NCI-H2029 treated with DMSO at 0.1 percent for 48 hours (cell line): Measurements from ENCODE around the gene SV2C.
"Not testable (repeated sequence)": the region's sequence is repeated elsewhere in the genome, so short reads cannot be mapped to it uniquely, and the experiment has no call there.

Source experiments
- DNase-seq: peaks from one replicate; lab custom pipeline; 2025; lab: John Stamatoyannopoulos, UW

SV2C gene

DNA sequence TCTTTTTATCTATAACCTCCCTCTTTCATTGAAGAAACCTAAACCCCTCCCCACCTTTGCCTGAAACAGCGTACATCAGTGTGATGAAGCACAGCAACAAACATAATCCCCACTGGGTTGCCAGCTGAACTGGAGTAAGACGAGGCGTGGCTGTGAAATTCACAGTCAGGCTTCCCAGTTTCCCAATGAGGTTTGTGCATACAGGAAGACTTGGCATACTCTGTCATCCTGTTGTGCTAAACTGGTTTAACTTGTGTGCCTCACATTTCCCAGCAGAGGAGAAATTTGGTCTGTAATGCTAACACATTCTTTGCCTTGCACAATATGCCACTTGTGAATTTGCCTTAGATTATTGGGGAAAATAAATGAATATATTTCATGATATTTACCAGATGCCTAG lies 121.5 kb downstream of the SV2C start:
- DNase-seq, result no peak

DNA sequence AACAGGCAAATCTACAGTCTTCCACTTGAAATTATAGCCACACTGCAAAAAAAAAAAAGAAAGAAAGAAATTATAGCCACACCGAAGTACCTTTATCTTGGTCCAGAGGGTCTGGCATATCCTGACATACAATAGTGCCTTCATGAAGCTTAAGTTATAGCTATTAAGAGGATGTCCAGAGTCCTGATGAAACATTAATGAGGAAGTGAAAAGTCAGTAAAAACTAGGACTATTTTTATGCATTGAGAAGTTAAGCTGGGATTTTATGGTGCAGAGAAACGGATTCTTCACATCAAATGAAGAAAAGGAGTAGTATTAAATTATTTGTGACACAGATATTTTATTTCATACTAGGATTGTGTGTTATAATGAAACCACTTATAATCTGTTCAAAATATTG lies 123.9 kb downstream of the SV2C start:
- DNase-seq, result no peak

DNA sequence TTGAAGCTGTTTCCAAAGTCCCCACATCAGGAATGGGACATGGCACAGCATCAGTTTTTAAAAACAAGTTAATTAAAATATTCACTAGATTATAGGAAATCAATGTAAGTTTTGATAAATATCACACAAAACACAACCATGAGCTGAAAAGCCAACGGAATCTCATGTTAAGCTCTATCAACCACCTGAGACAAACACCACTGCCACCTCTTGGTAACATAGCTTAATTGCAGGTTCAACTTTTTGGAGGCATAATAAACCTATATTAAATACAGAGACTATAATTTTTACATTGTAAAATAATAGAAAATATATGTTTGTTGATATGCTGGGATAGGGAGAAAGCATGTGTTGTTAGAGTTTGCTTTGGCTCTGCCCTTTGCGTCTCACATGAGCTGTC lies 126.1 kb downstream of the SV2C start:
- DNase-seq, result no peak

DNA sequence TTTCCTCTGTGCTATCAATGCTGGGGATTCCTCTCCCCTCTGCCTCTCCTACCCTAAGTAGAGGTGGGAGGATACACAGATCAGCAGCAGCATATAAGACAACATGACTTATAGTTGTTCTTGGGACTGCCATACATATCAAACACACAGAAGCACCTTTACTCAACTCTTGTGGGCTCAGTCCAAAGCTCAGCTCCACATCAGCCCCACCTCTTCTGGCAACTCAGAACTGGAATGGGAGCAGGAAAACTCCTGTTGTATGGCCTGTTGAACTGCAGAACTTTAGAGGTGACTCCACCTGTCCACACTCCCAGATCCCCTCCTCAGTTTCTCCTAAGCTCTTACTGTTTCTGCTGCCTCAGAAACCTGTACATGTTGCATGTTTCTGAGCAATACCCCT lies 127.8 kb downstream of the SV2C start:
- no peak for DNase-seq

DNA sequence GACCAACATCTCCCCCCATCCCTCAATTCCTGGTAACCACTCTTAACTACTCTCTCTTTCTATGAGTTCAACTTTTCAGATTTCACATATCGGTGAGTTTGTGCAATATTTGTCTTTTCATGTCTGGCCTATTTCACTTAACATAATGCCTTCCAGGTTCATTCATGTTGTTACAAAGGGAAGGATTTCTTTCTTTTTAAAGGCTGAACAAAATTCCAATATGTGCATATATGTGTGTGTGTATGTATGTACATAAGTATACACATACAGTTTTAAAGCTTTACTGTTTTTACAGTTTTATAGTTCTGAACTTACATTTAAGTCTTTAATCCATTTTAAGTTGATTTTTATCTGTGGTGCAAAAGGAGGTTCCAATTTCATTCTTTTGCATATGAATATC lies 130.7 kb downstream of the SV2C start:
- no peak for DNase-seq

DNA sequence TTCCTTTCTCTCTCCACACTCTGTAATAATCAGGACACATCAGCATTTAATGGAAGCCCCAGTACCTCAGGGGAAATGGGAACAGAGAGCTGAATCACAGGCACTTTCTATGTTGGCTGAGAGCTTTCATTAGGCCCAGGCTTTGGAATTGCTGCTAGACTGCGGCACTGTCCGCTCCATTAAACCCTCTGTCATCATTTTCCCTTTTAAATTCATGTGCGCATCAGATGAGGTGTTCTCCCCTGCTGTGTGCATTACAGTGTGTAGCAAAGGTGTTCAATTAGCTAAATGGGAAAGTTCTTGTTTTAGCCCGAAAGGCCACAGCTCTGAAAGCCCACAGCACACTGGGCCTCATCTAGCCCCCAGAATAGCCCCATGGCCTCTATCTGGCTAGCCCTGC lies 133.6 kb downstream of the SV2C start:
- DNase-seq, result no peak

DNA sequence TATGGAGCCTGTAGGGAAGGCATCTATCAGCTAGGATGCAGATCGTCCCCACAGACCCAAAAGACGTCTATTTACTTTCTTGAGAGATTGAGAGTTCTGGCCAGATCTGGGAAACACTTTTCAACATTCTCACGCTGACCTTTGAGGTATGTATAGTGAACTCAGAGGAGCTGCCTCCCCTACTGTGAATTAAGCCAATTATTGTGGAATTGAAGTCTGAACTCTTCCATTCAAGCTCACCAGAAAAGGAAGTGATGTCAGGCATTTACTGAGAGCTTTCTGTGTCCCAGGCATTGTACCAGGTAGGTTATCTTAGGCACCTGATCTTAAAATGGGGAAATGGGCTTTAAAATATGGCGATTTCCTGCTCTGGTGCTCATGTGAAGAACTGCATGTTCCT lies 136.5 kb downstream of the SV2C start:
- no peak for DNase-seq

DNA sequence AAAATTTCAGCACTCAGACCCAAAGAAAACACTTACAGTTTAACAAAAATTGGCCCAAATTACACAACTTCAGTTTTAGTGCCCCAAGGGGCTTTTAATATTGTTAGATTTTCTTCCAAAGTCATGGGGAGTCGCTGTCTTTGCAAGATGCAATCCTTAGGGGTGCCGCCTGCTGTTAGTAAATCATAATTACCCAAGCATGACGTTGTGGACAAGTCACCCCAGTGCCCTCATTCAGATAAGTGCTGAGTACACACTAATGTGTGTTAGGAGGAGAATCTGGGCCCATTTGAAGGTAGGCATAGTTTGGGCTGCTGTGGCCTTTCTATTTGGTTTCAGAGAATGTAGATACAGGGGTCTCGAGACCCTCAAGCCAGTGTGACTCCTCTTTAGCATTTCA lies 138.1 kb downstream of the SV2C start:
- no peak for DNase-seq

DNA sequence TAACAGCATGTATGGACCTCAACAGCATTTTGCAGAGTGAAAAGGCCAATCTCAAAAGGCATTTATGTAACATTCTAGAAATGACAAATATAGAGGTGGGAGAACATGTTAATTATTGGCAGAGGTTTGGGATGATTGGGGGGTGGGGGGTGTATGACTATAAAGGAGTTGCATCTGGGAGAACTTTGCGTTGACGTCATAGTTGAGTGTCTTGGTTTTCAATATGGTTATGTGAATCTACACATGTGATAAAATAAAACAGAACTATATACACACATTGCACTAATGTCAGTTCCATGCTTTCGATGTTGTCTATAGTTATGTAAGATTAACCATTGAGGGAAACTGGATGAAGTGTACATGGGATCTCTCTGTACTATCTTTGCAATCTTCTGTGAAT lies 139.1 kb downstream of the SV2C start:
- no peak for DNase-seq

DNA sequence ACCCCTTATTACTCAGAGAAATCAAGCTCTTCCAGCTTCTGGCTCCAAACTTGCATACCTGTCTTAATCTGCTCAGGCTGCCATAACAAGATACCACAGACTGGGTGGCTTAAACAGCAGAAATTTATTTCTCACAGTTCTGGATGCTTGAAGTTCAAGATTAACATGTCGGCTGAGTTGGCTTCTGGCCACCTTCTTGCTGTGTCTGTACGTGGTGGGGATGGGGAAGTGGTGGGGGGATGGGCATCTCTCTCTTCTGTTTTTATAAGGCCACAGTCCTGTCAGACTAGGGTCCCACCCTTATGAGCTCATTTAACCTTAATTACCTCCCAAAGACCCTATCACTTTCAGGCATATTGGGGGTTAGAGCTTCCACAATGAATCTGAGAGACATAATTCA lies 140.5 kb downstream of the SV2C start:
- no peak for DNase-seq

DNA sequence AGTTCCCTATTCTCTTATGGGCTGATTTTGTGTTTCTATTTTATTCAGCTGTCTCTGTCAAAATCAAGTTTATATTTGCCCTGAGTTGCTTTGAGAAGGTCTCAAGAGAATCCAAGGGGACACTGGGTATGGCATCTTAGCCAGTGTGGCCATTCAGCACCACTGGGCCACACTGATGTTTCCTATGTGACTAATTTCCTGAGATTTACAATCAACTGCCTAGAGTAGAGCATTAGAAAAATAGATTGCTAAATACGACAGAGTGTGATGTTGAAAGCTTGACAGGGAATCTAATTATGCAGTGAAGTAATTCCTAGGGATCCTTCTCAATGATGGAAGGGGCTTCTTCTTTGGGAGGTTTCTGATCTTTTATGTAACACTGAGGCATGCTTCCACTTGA lies 141.7 kb downstream of the SV2C start:
- no peak for DNase-seq

DNA sequence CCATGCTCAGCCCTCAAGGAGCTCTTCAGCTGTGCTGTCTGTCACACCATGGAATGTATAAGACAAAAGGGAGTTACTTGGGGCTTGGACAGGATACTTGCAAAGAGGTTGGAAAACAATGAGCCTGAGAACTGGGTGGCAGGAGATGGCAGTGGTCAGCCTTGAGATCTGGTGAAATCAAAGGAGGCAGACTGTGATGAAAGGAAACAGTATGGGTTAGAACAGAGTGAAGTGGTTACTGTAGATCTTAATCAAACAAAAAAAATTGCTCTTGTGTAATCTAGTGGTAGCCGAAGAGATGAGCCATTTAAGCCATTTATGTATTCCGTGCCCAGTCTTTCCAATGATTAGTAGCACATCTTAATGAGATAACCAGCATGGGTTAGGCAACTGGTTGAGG lies 142.2 kb downstream of the SV2C start:
- DNase-seq, result no peak

DNA sequence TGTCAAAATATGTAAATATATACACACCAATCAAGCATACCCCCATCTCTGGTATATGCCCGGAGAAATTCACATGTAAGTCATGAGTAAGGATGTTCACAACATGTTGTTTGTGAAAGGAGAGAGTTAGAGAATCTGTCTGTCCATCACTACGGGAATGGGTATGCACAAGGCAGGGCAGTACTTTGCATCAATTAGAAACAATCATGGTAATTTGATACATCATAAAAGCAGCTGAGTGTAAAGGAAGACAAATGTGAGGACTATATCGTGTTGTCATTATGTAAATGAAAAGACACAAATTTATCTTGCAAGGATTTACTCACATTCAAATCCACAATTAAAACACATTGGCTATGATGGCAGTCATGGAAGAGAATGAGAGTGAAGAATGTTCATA lies 146.7 kb downstream of the SV2C start:
- DNase-seq, result no peak

DNA sequence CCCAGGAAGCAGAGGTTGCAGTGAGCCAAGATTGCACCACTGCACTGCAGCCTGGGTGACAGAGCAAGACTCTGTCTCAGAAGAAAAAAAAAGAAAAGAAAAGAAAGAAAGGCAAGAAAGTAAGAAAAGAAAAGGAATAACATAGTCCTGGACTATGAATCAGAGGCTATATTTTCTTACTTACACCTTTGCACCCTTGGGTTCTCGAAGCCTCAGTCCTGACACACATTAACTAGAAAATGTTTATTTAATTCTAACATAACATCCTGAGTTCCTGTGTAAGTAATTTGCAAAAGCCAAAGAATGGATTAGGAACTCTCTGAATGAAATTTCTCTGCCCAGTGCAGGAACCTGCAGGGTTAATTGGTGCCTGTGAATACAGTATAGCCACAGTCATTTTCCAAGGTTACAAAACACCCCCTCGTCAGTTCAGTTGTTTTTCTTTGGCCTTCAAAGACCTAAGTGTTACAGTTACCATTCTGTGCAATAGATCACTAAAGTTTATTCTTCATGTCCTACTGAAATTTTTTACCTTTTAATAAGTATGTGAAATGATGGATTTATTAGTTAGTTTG lies 147.6 kb downstream of the SV2C start:
- DNase-seq, result no peak

DNA sequence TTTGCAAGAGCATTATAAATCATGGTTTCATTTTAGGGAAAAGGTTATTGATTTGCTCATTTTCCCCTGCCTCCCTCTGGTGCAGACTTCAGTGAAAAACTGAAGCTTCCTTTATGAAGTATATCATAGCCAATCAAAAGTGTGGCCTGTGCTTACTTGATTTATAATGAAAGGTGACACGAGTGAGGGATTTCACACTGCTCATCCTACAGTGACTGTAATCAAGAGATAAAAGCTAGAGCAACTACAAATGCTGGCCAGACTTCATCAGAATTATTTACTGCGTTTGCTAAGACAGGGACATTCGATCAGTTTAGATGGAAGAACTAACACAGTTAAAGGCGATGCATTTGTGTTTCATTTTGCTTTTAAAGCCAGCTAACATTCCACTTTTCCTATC lies 151.5 kb downstream of the SV2C start:
- no peak for DNase-seq

DNA sequence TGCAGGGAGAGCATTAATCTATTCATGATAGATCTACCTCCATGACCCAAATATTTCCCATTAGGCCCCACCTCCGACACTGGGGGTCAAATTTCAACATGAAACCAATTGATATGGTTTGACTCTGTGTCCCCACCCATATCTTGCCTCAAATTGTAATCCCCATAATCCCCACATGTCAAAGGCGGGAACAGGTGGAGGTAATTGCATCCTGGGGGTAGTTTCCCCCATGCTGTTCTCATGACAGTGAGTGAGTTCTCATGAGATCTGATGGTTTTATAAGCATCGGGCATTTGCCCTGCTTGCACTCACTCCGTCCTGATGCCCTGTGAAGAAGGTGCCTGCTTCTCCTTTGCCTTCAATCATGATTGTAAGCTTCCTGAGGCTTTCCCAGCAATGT lies 153.5 kb downstream of the SV2C start:
- DNase-seq, result no peak

DNA sequence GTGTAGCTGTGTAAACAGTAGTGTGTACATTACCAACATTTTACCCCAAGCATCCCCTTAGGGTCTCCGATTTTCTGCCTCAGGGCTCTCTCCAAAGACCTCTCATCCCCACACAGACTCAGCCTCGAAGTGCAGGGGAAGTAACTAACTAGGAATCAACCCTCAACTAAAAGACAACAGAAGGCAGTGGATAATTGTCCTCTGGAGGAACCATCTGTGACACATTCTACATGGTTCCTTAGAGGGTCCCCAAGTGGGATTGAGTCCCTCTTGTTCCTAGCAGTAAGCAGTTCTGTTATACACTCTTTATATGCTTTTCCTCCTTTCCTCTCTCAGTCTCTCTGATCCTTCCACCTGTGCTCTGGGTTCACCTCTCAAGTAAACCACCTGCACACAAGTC lies 157.2 kb downstream of the SV2C start:
- no peak for DNase-seq

DNA sequence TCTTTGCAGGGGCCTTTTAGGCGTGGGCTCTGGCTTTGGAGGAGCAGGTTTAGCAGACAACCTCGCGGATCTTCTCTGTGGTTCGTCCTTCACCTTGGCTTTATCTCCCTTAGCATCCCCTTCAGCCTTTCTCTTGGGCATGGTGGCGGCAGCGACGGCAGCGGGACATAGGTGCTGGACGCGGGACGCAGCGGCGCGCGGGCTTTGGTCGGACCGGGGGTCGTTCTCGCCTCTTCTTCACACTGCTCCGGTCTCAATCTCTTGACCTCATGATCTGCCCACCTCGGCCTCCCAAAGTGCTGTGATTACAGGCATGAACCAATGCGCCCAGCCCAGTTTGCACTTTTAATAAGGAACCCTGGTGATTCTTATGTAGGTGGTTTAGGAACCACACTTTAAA lies 159.0 kb downstream of the SV2C start:
- DNase-seq, result not testable (repeated sequence)

DNA sequence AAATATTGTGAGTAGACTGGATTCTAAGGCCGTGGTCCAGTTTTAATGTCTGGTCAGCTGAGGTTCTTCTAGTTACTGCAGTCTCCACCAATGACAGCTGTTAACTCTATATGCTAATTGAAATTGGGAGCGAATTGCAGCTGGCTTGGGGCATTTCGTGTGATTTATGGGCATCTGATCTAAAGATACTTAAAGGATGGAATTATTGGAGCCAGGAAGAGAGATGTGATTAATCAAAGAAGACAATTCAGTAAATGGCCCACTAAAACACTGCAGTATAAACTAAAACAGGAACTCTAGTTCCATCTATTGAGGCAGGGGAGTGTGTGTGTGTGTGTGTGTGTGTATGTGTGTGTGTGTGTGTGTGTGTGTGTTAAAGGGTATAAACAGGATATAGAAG lies 162.4 kb downstream of the SV2C start:
- DNase-seq, result no peak

DNA sequence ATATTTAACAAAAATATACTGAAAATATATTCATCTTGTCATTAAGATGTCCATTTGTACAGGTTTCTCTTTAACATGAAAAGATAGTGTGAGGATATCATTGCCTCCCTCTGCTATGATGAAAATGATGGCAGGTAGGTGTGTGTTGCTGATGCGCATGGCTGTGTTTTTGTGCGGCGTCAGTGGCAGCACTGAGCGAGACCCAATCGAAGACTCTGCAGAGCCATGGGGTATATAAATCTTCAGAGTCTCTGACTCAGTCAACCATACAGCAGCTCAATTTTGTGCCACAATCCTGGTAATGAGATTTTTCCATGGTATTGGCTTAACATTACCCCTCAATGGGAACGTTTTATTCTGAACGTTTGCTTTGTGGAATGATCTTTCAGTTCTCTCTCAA lies 166.4 kb downstream of the SV2C start:
- DNase-seq, result no peak

DNA sequence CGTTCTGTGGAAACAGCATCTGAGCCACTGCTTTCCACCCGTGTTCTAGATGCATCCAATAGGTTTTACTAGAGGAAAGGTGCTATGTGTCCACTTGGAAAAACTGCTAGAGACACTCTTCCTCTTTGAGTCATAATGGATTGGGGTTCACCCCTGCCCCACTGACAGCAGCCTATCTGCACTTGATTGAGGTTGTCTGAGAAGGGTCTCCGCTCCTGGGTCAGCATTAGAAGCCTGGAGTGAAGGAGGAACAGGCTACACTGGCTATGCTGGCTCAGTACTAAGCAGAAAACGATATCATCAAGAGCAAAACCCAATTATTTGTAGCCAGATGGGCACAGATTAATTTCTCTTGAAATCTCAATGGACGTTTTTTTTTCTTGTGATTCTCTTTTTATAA lies 167.3 kb downstream of the SV2C start:
- DNase-seq, result no peak

DNA sequence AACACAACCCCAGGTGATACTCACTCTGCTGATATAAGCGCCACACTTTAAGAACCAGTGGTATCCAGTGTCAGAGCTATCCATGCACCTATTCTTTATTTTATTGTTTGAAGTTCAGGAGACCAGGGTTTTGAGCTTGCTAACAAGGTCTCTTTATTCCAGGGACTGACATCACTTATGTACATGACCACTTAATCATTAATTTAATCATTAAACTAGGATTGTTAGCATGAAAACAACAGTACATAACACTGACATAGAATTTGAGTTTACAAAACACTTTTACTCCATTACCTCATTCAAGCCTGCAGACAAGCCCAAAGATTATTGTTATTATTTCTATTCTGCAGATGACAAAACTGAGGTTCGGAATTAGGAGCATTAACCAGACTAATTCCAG lies 168.5 kb downstream of the SV2C start:
- DNase-seq, result no peak

DNA sequence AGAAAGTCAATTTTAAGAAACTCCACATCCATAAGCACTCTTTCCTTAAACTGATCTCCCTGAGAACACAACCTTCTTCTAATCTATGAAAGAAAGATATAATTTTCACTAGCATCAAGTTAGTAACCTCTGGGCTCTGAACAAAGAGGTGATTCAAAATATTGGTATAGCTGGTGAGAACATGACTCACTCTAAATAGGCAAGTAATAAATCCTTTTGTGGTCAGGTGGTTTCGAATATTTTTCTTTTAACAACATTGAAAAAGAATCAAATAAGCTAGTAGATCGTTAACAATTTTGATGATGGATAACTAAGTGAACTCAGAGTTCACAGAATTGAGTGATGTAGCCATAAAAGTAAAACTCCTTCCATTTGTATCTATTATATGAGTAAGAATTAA lies 169.3 kb downstream of the SV2C start:
- no peak for DNase-seq

DNA sequence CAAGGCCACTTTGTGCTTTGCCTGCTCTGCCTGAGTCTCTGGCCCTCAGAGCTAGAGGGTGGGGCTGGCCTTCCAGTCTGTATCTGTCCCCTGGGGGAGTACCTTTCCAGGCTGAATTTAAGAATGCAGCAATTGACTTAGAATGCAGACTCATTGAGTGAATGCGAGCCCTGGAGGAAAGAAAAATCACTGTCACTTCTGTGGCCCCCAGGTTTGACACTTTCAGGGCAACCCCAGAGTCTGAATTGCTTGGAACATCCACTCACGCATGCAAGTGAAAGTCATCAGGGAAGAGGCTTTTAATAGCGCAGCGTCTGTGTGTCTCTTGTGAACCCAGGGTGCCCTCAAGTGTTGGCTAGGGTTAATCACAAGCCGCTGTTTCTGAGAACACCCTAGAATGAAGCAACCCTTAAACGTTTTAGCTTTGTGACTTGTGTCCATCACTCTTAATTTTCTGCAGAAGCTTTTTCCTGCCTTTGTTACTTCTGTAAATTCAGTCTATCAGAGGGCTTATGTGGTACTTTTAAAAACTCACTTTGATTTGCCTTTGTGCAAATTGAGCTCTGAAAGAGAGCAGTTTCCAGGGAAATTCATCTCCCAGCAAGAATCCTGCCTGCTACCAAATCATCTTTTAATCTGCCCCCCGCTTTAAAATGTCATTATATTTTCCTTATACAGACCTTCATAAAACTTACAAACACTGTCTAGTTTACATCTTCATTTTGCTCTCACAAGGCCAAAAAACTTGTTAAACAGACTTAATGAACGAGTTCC lies 173.1 kb downstream of the SV2C start:
- peak; percentile 27 for DNase-seq
